OCI-LY3 (cell line): Measurements from ENCODE around the gene EXOC3L1.

Experiments
- CTCF ChIP-seq: fragments of 200-600, 300-600 bp; sonication (generic); IDR thresholded peaks from 2 replicates; pipeline ENCODE4 v1.5.1; 2014; ENCODE audit warnings: antibody characterized with exemption, low read length, low read depth
- EZH2phosphoT487 ChIP-seq: fragments of 200-600 bp; shearing (Covaris generic); IDR thresholded peaks from 2 replicates; pipeline ENCODE4 v1.6.1; 2018; ENCODE audit warnings: antibody characterized with exemption, mixed run types, low read depth

- no peak for TF ChIP-seq CTCF
- TF ChIP-seq EZH2phosphoT487 = no peak
These were observed 19.6 kb downstream of the EXOC3L1 start, which contains the start of gene NOL3 for GRCh38 chr16:67170168-67170948.
